GM21529 (cell line): ENCODE measurements around the gene LMTK2.

ENCODE experiments used
- ATAC-seq: cut with Tn5 transposase; IDR thresholded peaks from one replicate; pipeline ENCODE4 v1.9.1; 2021; ENCODE audit not compliant: unreplicated experiment

The LMTK2 gene

GRCh38 chr7:98136423-98136822, 29.8 kb downstream of the LMTK2 start:
- no peak for ATAC-seq

- ATAC-seq = no peak
Measured at GRCh38 chr7:98137134-98137825, 30.6 kb downstream of the LMTK2 start.

- peak; percentile 77 for ATAC-seq
Measured at GRCh38 chr7:98137826-98138151, 31.1 kb downstream of the LMTK2 start.

GRCh38 chr7:98138672-98139071, 32.0 kb downstream of the LMTK2 start:
- no peak for ATAC-seq

GRCh38 chr7:98142658-98143057, 36.0 kb downstream of the LMTK2 start:
- ATAC-seq = no peak

GRCh38 chr7:98148607-98149006, 41.9 kb downstream of the LMTK2 start:
- no peak for ATAC-seq

- ATAC-seq = no peak
Measured at GRCh38 chr7:98149116-98149692, 42.5 kb downstream of the LMTK2 start.

GRCh38 chr7:98151884-98152283, 45.2 kb downstream of the LMTK2 start:
- ATAC-seq = no peak

GRCh38 chr7:98156700-98157099, 50.0 kb downstream of the LMTK2 start:
- ATAC-seq = no peak

GRCh38 chr7:98157761-98158160, 51.1 kb downstream of the LMTK2 start:
- ATAC-seq = no peak

- ATAC-seq = no peak
Measured at GRCh38 chr7:98162758-98163157, 56.1 kb downstream of the LMTK2 start.

- no peak for ATAC-seq
Measured at GRCh38 chr7:98163269-98163668, 56.6 kb downstream of the LMTK2 start.

GRCh38 chr7:98163704-98164494, 57.2 kb downstream of the LMTK2 start:
- ATAC-seq = no peak

- ATAC-seq = peak; percentile 69
Measured at GRCh38 chr7:98165827-98166667, 59.4 kb downstream of the LMTK2 start.

GRCh38 chr7:98166668-98166970, 60.0 kb downstream of the LMTK2 start:
- no peak for ATAC-seq

GRCh38 chr7:98167653-98168052, 61.0 kb downstream of the LMTK2 start:
- no peak for ATAC-seq

- peak; percentile 74 for ATAC-seq
Measured at GRCh38 chr7:98168181-98168903, 61.7 kb downstream of the LMTK2 start.

GRCh38 chr7:98168904-98169621, 62.4 kb downstream of the LMTK2 start:
- no peak for ATAC-seq

GRCh38 chr7:98170966-98171365, 64.3 kb downstream of the LMTK2 start:
- ATAC-seq = no peak

GRCh38 chr7:98171449-98171848, 64.8 kb downstream of the LMTK2 start:
- ATAC-seq = no peak
